ENCODE results near the gene COPG2. TPM values are rescaled to one million over a fixed set of nuclear protein-coding genes. Genes with fewer than 3 reads are reported as not detected.

Gene COPG2
- total and polyA plus RNA-seq, 2 of the 4 experiments (the other 2 are of a cell fraction) = 18.1 to 50.0 TPM

DNA sequence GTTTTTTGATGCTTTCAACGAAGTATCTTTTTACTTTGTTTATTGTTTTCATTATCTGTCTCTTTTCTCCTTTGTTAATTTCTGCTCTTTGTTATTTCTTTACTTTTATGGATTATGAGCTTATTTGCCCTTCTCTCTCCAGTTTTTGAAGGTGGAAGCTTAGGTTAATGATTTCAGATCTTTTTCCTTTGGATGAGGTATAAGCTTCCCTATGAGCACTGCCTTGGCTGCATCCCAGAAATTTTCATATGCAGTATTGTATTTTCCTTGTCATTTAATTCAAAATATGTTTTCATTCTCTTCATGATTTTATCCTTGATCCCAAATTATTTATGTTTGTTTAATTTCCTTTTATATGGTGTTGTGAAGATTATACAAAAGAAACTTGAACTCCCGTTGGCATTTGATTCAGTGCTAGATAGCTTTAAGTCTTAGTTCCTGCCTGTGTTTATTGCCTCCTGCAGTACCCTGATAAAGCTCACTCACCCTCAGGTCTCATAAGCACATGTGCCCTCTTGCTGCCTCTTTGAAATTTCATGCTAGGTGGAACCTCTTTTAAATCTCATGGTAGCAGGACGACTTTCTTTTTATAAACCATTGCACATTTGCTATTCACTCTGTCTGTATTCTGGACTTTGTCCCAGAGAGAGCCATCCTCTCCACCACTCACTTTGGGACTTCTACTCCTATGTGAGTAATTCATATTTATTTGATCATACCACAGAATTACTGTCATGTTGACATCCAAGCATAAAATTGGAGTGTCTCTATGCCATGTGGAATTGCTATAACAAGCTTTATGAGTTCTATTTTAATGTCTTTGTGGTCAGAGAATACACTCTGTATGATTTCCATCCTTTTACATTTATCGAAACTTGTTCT lies 204.8 kb downstream of the COPG2 start:
- Histone ChIP-seq H2BK20ac (ENCODE audit: low read depth, low read length) (no peak overlapping the region), H4K91ac (ENCODE audit: insufficient read depth, low read depth, low read length) (no peak overlapping the region), H4K20me1 (ENCODE audit: insufficient read depth, low read length) (no peaks in the 10 kb centered on the region), H3K23ac (ENCODE audit: low read depth, low read length) (no peak overlapping the region), H3K9me3 (ENCODE audit: control insufficient read depth, insufficient read depth, low read length) (peaks cover 8% of the 10 kb centered on the region), H3K36me3 (ENCODE audit: control insufficient read depth, insufficient read depth, low read length) (no peaks in the 10 kb centered on the region), H3K18ac (ENCODE audit: low read depth, low read length) (no peak overlapping the region), H4K5ac (ENCODE audit: low read depth, low read length) (no peak overlapping the region), H3K27ac (ENCODE audit: insufficient read depth, low read length) (no peak overlapping the region), H3K9ac (ENCODE audit: low read depth, low read length) (no peak overlapping the region), H3K79me1 (ENCODE audit: low read depth in 1 of 2, low read length in 2 of 2) (no peaks in the 10 kb centered on the region), H4K8ac (ENCODE audit: low read depth in 2 of 2, low read length in 2 of 2) (no peak overlapping the region), H3K4me3 (ENCODE audit: insufficient read depth, low read depth, low read length) (no peak overlapping the region), H3K14ac (replicated peaks; ENCODE audit: low read depth, low read length) (no peak overlapping the region), H3K56ac (ENCODE audit: extremely low read depth, insufficient read depth, low read length) (no peak overlapping the region), H2BK120ac (ENCODE audit: low read depth, low read length) (no peak overlapping the region), H3K9me1 (ENCODE audit: insufficient read depth, low read length) (no peaks in the 10 kb centered on the region), H2AK5ac (ENCODE audit: low read depth, low read length) (no peak overlapping the region), H2AK9ac (replicated peaks; ENCODE audit: low read depth, low read length, poor library complexity) (no peak overlapping the region), H3K27me3 (ENCODE audit: control insufficient read depth, insufficient read depth, low read length) (peaks cover 2% of the 10 kb centered on the region), H2BK5ac (ENCODE audit: low read depth, low read length, poor library complexity, severe bottlenecking) (no peak overlapping the region), H3K4me2 (ENCODE audit: low read depth, low read length) (no peak overlapping the region), H3K4ac (ENCODE audit: low read depth, low read length) (no peak overlapping the region), H2AFZ (replicated peaks; ENCODE audit: low read length, poor library complexity) (no peak overlapping the region), H2BK15ac (ENCODE audit: low read depth, low read length) (no peak overlapping the region), H3K4me1 (ENCODE audit: control insufficient read depth, insufficient read depth, low read length) (no peaks in the 10 kb centered on the region)
- ATAC-seq (ENCODE audit: low read depth) = no peak
- ChIA-PET CTCF (interaction anchor here (0.5 to 0.9 kb wide), 3 partner anchors 12 to 36 kb away, joined by 3 to 4 read pairs (median 3); partner anchors contain the start of gene CEP41), POLR2A (ENCODE audit: unreplicated experiment) (no interaction called here)
- in situ Hi-C loops (cut with MboI; ENCODE audit: low sequenced_read_pairs) = no loop called here
- TF ChIP-seq MXI1 (IDR thresholded peaks at IDR 0.05; ENCODE audit: borderline replicate concordance, low read depth, low read length) (no peak), CTCF (conservative IDR thresholded peaks at IDR 0.05; ENCODE audit: low read depth, low read length) (no peak), RFX5 (IDR thresholded peaks at IDR 0.05; ENCODE audit: low read depth, low read length) (no peak), MAZ (IDR thresholded peaks at IDR 0.05; ENCODE audit: borderline replicate concordance, low read depth, low read length) (no peak), SMC3 (IDR thresholded peaks at IDR 0.05; ENCODE audit: low read depth, low read length) (no peak), POLR2A (IDR thresholded peaks at IDR 0.05; ENCODE audit: low read depth, low read length) (no peak), CHD1 (IDR thresholded peaks at IDR 0.05; ENCODE audit: low read depth, low read length) (no peak), RCOR1 (IDR thresholded peaks at IDR 0.05; ENCODE audit: insufficient replicate concordance, low read length) (no peak), MAFK (IDR thresholded peaks at IDR 0.05; ENCODE audit: low read depth, low read length) (no peak), NFE2L2 (IDR thresholded peaks at IDR 0.05; ENCODE audit: low read depth, low read length) (no peak), RAD21 (IDR thresholded peaks at IDR 0.05; ENCODE audit: low read length) (no peak)
- dilution Hi-C loops (cut with HindIII; ENCODE audit: low sequenced_read_pairs, unreplicated experiment) = no loop called here
- DNase-seq = no peak
- intact Hi-C loops (cut with micrococcal nuclease) = no loop called here
- WGBS, 2 experiments (ENCODE audit: extremely low coverage in 2 of 2, insufficient read length in 1 of 2) = no CpG with 5 or more reads among the region's 4 CpGs
- no TSS peak for BruUV-seq (replicated peaks)
